Adipocyte (in vitro differentiated cells): Measurements from ENCODE around the gene TSPAN33.

Experiments used
- DNase-seq: peaks from one replicate; pipeline ENCODE4 v3.0.0-alpha.2; 2015; ENCODE audit warnings: low read depth
- H3K27me3 ChIP-seq: replicated peaks from 2 replicates; pipeline ENCODE4 v1.7.0; 2013; ENCODE audit warnings: mild to moderate bottlenecking, low read length, moderate library complexity; ENCODE audit not compliant: control insufficient read depth, insufficient read depth
- H3K36me3 ChIP-seq: 2 replicates; pipeline ENCODE4 v1.7.0; 2013; ENCODE audit warnings: low read length, mild to moderate bottlenecking, moderate library complexity; ENCODE audit not compliant: control insufficient read depth, insufficient read depth, severe bottlenecking
- H3K4me1 ChIP-seq: 2 replicates; pipeline ENCODE4 v1.7.0; 2013; ENCODE audit warnings: mild to moderate bottlenecking, low read length, moderate library complexity; ENCODE audit not compliant: control insufficient read depth, insufficient read depth
- H3K4me3 ChIP-seq: 2 replicates; pipeline ENCODE4 v1.7.0; 2013; ENCODE audit warnings: mild to moderate bottlenecking, low read length, moderate library complexity
- H3K9ac ChIP-seq: 2 replicates; pipeline ENCODE4 v1.7.0; 2013; ENCODE audit warnings: mild to moderate bottlenecking, low read length, moderate library complexity
- H3K9me3 ChIP-seq: 2 replicates; pipeline ENCODE4 v1.7.0; 2013; ENCODE audit warnings: mild to moderate bottlenecking, low read length, moderate library complexity; ENCODE audit not compliant: control insufficient read depth

TSPAN33 gene

DNA sequence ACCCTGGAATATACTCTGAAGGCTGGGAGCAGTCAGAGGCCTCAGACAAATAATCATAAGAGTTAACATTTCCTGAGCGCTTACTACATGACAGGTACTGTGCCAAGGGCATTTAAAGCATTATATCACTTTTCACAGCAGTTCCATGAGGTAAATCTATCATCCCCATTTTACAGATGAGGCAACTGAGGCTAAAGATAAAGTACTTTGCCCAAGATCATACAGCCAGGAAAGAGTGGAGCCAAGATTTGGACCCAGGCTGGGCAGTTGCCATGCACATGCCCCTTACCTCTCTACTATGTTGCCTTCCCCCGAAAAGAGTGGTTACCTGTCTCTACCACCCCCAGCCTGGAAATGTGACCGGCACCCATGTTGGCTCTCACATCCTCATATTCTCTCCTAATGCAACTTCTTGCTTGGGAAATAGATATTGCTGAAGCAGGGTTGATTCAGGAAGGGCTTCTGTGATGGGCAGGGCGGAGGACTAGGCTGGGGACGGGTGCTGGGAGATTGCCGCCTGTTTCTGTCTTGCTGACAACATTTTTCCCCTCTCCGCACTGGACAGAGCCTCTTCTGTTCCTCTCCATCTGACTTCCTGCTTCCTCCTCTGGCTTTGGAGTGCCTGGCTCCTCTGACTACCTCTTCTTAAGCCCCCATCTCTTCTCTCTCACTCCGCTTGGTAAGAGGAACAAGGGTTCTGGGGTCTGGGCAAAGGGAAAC, 57.7 kb downstream of the TSPAN33 start:
- no peaks in the 10 kb centered on the region for H3K4me1 ChIP-seq
- H3K9me3 ChIP-seq, result no peaks in the 10 kb centered on the region
- no peak overlapping the region for H3K9ac ChIP-seq
- H3K4me3 ChIP-seq, result no peak overlapping the region
- H3K36me3 ChIP-seq, result no peaks in the 10 kb centered on the region
- no peak for DNase-seq
- H3K27me3 ChIP-seq, result peaks cover 8% of the 10 kb centered on the region

GRCh38 chr7:129203050-129203741, 58.7 kb downstream of the TSPAN33 start:
- Histone ChIP-seq H3K9me3 (no peaks in the 10 kb centered on the region), H3K36me3 (no peaks in the 10 kb centered on the region), H3K4me3 (no peak overlapping the region), H3K4me1 (no peaks in the 10 kb centered on the region), H3K27me3 (peaks cover 11% of the 10 kb centered on the region), H3K9ac (no peak overlapping the region)
- no peak for DNase-seq

DNA sequence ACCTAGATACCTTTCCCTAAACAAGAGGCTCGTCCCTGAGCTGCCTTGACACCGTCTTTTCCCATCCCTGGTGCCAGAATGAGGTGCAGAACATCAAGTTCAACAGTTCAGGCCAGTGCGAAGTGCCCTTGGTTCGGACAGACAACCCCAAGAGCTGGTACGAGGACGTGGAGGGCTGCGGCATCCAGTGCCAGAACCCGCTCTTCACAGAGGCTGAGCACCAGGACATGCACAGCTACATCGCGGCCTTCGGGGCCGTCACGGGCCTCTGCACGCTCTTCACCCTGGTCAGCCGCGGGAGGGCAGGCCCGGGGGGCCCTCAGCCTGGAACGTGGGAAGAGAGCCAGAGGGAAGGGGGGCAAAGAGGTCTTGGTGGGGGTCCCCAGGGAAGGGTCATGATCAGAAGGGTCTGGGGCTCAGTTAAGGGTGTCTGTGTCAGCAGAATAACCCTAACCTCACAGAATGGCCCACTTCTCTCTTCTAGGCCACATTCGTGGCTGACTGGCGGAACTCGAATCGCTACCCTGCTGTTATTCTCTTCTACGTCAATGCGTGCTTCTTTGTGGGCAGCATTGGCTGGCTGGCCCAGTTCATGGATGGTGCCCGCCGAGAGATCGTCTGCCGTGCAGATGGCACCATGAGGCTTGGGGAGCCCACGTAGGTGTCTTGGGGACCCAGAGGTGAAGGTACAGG, 60.8 kb downstream of the TSPAN33 start:
- no peak overlapping the region for H3K9ac ChIP-seq
- peaks cover 27% of the 10 kb centered on the region for H3K27me3 ChIP-seq
- no peaks in the 10 kb centered on the region for H3K9me3 ChIP-seq
- H3K4me1 ChIP-seq, result no peaks in the 10 kb centered on the region
- no peak overlapping the region for H3K4me3 ChIP-seq
- no peaks in the 10 kb centered on the region for H3K36me3 ChIP-seq
- no peak for DNase-seq

GRCh38 chr7:129205987-129206785, 61.7 kb downstream of the TSPAN33 start:
- Histone ChIP-seq H3K27me3 (peaks cover 34% of the 10 kb centered on the region), H3K4me3 (no peak overlapping the region), H3K4me1 (no peaks in the 10 kb centered on the region), H3K9ac (no peak overlapping the region), H3K36me3 (no peaks in the 10 kb centered on the region), H3K9me3 (no peaks in the 10 kb centered on the region)
- no peak for DNase-seq

DNA sequence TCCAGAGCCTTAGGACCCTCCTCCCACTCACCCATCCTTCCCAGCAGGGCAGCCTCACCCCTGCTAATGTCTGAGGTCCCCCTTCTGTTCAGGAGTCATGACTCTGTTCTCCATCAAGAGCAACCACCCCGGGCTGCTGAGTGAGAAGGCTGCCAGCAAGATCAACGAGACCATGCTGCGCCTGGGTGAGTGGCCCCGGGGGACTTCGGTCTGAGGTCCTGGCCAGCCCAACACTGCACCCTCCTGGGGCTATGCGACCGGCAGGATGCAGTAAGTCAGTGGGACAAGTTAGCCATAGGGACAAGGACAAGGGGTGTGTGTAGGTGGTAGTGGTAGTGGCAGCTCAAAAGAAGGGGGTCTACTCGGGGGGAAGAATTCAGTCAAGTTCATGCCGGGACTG, 64.2 kb downstream of the TSPAN33 start:
- no peak overlapping the region for H3K9ac ChIP-seq
- no peaks in the 10 kb centered on the region for H3K9me3 ChIP-seq
- H3K4me3 ChIP-seq, result no peak overlapping the region
- H3K36me3 ChIP-seq, result no peaks in the 10 kb centered on the region
- no peaks in the 10 kb centered on the region for H3K4me1 ChIP-seq
- peaks cover 39% of the 10 kb centered on the region for H3K27me3 ChIP-seq
- DNase-seq, result no peak

GRCh38 chr7:129209067-129209926, 64.8 kb downstream of the TSPAN33 start:
- H3K36me3 ChIP-seq, result no peaks in the 10 kb centered on the region
- DNase-seq, result no peak

DNA sequence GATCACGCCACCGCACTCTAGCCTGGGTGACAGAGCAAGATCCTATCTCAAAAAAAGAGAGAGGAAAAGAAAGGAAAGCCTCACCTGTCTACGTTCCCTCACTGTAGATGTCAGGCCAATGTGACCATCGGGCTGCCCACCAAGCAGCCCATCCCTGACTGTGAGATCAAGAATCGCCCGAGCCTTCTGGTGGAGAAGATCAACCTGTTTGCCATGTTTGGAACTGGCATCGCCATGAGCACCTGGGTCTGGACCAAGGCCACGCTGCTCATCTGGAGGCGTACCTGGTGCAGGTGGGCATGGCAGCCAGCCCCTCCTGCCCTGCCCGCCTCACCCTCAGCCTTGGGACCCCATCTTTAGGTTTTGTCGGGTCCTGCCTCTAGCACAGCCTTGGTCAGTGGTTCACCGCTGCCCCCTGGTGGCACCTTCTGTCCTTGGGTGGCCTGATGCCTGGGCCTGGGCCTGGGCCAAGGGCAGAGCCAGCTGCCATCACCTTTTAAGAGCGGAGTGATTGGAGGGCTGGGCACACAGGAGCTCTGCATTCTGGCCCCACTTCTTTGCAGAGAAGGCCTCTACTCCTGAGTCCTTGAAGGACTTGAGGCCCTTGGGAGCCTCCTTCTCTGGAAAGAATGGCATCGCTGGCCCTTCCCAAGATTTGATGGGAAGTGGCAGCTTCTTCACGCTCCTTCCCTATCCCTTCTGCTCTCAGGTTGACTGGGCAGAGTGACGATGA, 65.9 kb downstream of the TSPAN33 start:
- H3K4me1 ChIP-seq, result no peaks in the 10 kb centered on the region
- no peaks in the 10 kb centered on the region for H3K9me3 ChIP-seq
- DNase-seq, result peak; percentile 85
- peaks cover 37% of the 10 kb centered on the region for H3K27me3 ChIP-seq
- no peaks in the 10 kb centered on the region for H3K36me3 ChIP-seq
- H3K4me3 ChIP-seq, result no peak overlapping the region
- no peak overlapping the region for H3K9ac ChIP-seq

More at GRCh38 chr7:129209067-129209926, 64.8 kb downstream of the TSPAN33 start:
- Histone ChIP-seq H3K9me3 (no peaks in the 10 kb centered on the region), H3K27me3 (peaks cover 39% of the 10 kb centered on the region), H3K4me1 (no peaks in the 10 kb centered on the region), H3K4me3 (no peak overlapping the region), H3K9ac (no peak overlapping the region)

DNA sequence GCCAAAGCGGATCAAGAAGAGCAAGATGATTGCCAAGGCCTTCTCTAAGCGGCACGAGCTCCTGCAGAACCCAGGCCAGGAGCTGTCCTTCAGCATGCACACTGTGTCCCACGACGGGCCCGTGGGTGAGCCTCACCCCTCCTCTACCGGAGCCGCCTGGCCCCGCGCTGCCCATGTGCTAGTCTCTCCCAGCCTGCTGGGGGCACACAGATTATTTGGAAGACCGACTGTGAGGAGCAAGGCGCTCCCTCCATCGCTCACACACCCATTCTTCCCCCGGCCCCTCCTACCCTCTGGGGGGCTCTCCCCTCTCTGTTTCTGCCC, 66.4 kb downstream of the TSPAN33 start:
- H3K36me3 ChIP-seq, result no peaks in the 10 kb centered on the region

GRCh38 chr7:129212126-129212525, 67.6 kb downstream of the TSPAN33 start:
- Histone ChIP-seq H3K27me3 (peaks cover 35% of the 10 kb centered on the region), H3K9me3 (no peaks in the 10 kb centered on the region), H3K4me1 (no peaks in the 10 kb centered on the region), H3K4me3 (no peak overlapping the region), H3K9ac (no peak overlapping the region), H3K36me3 (no peaks in the 10 kb centered on the region)
- DNase-seq, result no peak

More for the DNA sequence above, 66.4 kb downstream of the TSPAN33 start:
- peaks cover 37% of the 10 kb centered on the region for H3K27me3 ChIP-seq
- DNase-seq, result no peak
- H3K9ac ChIP-seq, result no peak overlapping the region
- H3K4me3 ChIP-seq, result no peak overlapping the region
- H3K4me1 ChIP-seq, result no peaks in the 10 kb centered on the region
- no peaks in the 10 kb centered on the region for H3K9me3 ChIP-seq

DNA sequence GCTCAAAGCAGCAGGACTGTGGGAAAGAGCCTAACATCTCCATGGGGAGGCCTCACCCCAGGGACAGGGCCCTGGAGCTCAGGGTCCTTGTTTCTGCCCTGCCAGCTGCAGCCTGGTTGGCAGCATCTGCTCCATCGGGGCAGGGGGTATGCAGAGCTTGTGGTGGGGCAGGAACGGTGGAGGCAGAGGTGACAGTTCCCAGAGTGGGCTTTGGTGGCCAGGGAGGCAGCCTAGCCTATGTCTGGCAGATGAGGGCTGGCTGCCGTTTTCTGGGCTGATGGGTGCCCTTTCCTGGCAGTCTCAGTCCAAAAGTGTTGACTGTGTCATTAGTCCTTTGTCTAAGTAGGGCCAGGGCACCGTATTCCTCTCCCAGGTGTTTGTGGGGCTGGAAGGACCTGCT, 68.1 kb downstream of the TSPAN33 start:
- peaks cover 31% of the 10 kb centered on the region for H3K27me3 ChIP-seq
- DNase-seq, result no peak
- H3K4me3 ChIP-seq, result no peak overlapping the region
- no peaks in the 10 kb centered on the region for H3K36me3 ChIP-seq
- H3K9me3 ChIP-seq, result no peaks in the 10 kb centered on the region
- no peak overlapping the region for H3K9ac ChIP-seq
- H3K4me1 ChIP-seq, result no peaks in the 10 kb centered on the region
